ENCODE measurements around the gene LACTB.

LACTB gene

GRCh38 chr15:63084806-63085205 is 36.9 kb upstream of the LACTB start:
- TF ChIP-seq, protein P1, sequence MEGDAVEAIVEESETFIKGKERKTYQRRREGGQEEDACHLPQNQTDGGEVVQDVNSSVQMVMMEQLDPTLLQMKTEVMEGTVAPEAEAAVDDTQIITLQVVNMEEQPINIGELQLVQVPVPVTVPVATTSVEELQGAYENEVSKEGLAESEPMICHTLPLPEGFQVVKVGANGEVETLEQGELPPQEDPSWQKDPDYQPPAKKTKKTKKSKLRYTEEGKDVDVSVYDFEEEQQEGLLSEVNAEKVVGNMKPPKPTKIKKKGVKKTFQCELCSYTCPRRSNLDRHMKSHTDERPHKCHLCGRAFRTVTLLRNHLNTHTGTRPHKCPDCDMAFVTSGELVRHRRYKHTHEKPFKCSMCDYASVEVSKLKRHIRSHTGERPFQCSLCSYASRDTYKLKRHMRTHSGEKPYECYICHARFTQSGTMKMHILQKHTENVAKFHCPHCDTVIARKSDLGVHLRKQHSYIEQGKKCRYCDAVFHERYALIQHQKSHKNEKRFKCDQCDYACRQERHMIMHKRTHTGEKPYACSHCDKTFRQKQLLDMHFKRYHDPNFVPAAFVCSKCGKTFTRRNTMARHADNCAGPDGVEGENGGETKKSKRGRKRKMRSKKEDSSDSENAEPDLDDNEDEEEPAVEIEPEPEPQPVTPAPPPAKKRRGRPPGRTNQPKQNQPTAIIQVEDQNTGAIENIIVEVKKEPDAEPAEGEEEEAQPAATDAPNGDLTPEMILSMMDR (IDR thresholded peaks at IDR 0.05; ENCODE audit: low read depth, low read length) = no peak
- no peak overlapping the region for H3K4me3 ChIP-seq (ENCODE audit: low read depth, low read length)

DNA sequence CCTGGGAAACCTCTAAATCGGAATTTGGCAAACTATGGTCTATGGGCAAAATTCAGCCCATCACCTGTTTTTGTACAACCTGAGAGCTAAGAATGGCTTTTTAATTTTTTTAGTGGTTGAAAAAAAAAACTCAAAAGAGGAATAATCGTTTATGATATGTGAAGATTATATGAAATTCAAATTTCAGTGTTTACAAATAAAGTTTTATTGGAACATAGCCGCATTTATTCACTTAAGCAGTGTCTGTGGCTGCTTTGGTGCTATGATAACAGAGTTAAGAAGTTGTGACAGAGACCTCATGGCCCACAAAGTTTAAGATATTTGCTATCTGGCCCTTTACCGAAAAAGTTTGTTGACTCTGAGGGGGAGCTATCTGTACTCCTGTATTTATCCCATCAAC is 36.4 kb upstream of the LACTB start:
- no peak overlapping the region for H3K4me3 ChIP-seq (ENCODE audit: low read depth, low read length)
- TF ChIP-seq, protein P1 (IDR thresholded peaks at IDR 0.05; ENCODE audit: low read depth, low read length) = no peak

- H3K4me3 ChIP-seq (ENCODE audit: low read depth, low read length) = no peak overlapping the region
- TF ChIP-seq, protein P1 (IDR thresholded peaks at IDR 0.05; ENCODE audit: low read depth, low read length) = no peak
These were observed 35.4 kb upstream of the LACTB start for GRCh38 chr15:63086271-63086670.

DNA sequence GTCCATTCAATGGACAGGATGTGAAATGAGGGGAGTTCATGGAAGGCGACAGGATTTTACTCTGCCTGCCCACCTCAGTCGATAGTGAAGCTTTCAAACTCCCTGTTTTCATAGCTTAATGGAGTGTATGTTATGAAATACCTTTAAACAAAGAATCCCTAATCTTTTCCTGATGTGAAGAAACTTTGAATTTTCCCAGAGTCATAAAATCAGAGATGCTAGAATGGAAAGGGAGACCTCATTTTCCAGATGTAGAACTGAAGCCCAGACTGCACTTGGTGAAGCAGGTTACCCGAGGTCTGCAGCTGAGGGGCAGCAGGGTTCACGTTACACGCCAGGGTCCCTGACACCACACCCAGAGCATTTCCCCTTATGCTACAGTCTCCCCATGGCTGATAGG is 34.7 kb upstream of the LACTB start:
- H3K4me3 ChIP-seq (ENCODE audit: low read depth, low read length) = no peak overlapping the region
- TF ChIP-seq, protein P1 (IDR thresholded peaks at IDR 0.05; ENCODE audit: low read depth, low read length) = no peak

DNA sequence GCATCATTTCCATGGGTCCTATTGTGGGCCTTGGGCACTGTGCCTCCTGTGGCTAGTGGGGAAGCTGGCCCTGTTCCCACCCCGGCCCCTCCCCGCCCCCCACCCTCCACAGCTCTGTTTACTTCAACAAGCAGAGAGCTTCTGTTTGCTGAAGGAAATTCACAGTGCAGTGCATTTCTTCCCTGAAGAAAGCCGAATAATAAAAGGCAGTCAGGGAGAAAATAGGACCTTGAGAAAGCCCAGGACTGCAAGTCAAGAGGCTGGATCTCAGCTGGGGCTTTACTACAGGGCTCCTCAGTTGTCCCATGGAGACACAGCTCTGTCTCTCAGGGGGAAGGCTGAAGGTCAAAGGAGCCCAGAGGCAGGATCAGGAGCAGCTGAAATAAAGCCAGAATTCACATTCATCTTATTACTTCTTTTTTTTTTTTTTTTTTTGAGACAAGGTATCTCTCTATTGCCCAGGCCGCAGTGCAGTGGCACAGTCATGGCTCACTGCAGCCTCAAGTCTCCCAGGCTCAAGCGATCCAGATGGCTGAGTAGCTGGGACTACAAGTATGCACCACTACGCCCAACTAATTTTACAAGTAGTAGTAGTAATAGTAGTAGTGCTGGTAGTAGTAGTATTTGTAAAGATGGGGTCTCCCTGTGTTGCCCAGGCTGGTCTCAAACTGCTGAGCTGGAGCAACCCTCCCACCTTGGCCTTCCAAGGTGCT is 33.0 kb upstream of the LACTB start:
- TF ChIP-seq, protein P1 (IDR thresholded peaks at IDR 0.05; ENCODE audit: low read depth, low read length) = no peak
- H3K4me3 ChIP-seq (ENCODE audit: low read depth, low read length) = no peak overlapping the region

DNA sequence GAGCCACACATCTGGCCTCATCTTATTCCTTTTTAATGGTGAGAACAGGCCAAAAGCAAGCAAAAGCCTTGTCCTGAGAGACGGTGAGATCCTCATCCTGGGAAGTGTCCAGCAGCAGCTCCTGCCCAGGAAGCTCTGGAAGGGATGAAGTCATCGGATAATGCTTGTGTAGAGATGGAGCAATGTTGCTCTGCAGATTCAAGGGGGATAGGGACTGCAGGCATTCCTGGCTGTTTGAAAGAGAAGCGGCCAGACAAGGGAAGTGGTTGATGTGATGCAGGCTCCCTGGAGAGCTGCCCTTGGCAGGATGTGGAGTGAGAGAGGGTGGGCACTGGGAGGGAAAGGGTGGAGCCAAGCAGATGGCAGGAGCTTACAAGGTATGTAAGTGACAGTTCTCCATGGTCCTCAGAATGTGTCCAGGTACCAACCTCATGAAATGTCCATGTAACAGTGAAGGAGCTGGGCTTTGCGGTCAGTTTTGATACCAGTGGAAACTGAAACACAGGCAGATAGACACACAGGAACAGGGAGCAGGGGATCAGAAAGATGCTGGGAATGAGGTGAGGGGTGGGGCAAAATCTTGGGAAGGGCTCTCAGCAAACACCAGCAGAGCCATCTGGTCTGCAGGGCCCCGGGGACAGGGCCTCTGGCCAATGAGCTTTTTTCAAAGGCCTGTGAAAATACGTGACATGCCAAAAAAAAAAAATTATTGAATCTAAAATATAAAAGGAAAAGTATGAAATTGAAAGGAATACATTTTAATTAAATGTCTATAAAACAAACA is 32.2 kb upstream of the LACTB start:
- TF ChIP-seq, protein P1 (IDR thresholded peaks at IDR 0.05; ENCODE audit: low read depth, low read length) = no peak
- no peak overlapping the region for H3K4me3 ChIP-seq (ENCODE audit: low read depth, low read length)

- no peak overlapping the region for H3K4me3 ChIP-seq (ENCODE audit: low read depth, low read length)
- TF ChIP-seq, protein P1 (IDR thresholded peaks at IDR 0.05; ENCODE audit: low read depth, low read length) = no peak
These were observed 31.2 kb upstream of the LACTB start for GRCh38 chr15:63090472-63090871.

Measured in WI38 (cell line).